Prostate gland (tissue), 2 donors: ENCODE results near the gene GABBR2. TPM values are rescaled to one million over a fixed set of nuclear protein-coding genes. Genes with fewer than 3 reads are reported as not detected.

Experiments
- DNase-seq: peaks from one replicate; pipeline ENCODE4 v3.0.0-alpha.2; 2019; ENCODE audit warnings: low spot score
- H3K27ac ChIP-seq, 2 donors: fragments of 200-600 bp; sonication (generic); 2 replicates each; pipeline ENCODE4 v1.5.1; 2017 to 2019
- H3K27me3 ChIP-seq: fragments of 200-600 bp; sonication (generic); replicated peaks from 2 replicates; pipeline ENCODE4 v1.5.1; 2019; ENCODE audit not compliant: insufficient read depth
- H3K36me3 ChIP-seq, 2 donors: fragments of 200-600 bp; sonication (generic); 1 replicate in 1 of 2; 2 replicates in 1 of 2; pipeline versions ENCODE4 v1.5.1 to v1.8.1; 2017 to 2019
- H3K4me1 ChIP-seq: fragments of 200-600 bp; sonication (generic); replicated peaks from 2 replicates; pipeline ENCODE4 v1.5.1; 2019
- H3K4me3 ChIP-seq, 2 donors: fragments of 200-600 bp; sonication (generic); 2 replicates each; pipeline ENCODE4 v1.5.1; 2017 to 2019
- H3K9me3 ChIP-seq: fragments of 200-600 bp; sonication (generic); 2 replicates; pipeline ENCODE4 v1.5.1; 2017
- CTCF ChIP-seq, 4 experiments: fragments of 200-600 bp in 2 of 4; fragments of 450-650 bp in 2 of 4; sonication (generic) in 2 of 4; IDR thresholded peaks; 1 replicate in 3 of 4; 2 replicates in 1 of 4; pipeline ENCODE4 v1.5.1; 2016 to 2019; ENCODE audit warnings: antibody characterized with exemption in 4 of 4, mild to moderate bottlenecking in 2 of 4, moderate library complexity in 2 of 4
- POLR2A ChIP-seq: fragments of 450-650 bp; IDR thresholded peaks from one replicate; pipeline ENCODE4 v1.6.1; 2016; ENCODE audit warnings: antibody characterized with exemption, mild to moderate bottlenecking
- POLR2AphosphoS5 ChIP-seq: sonication (generic); formaldehyde crosslinking; IDR thresholded peaks from one replicate; pipeline ENCODE4 v1.6.1; 2017; ENCODE audit warnings: antibody characterized with exemption
- WGBS: methylation state at CpG from one replicate; pipeline ENCODE4 v1.1.5; 2018; 5-methylcytosine and 5-hydroxymethylcytosine counted together
- intact Hi-C: fragments of 100-400 bp; cut with DNase I; formaldehyde crosslinking; loops from one replicate; pipeline ENCODE4 v1.14.2; 2022
- total RNA-seq, 2 donors: library from RNA; depleted of rRNA; stranded (reverse); fragments of >200 nt; gene quantifications; one replicate each; pipeline ENCODE4 v1.1.0, GENCODE V29; 2016

GABBR2 gene
- total RNA-seq, 2 donors from 2014 or later: 0.97 TPM; not detected in 1

GRCh38 chr9:98606730-98607129 lies 102.0 kb downstream of the GABBR2 start:
- no peak for DNase-seq
- 89% methylated on average over 12 of the region's 12 CpGs for WGBS
- no peaks in the 10 kb centered on the region for H3K9me3 ChIP-seq
- H3K4me1 ChIP-seq: no peaks in the 10 kb centered on the region
- no peaks in the 10 kb centered on the region for H3K36me3 ChIP-seq
- H3K4me3 ChIP-seq: no peak overlapping the region
- TF ChIP-seq POLR2AphosphoS5: no peak
- intact Hi-C loops: no loop called here
- H3K27me3 ChIP-seq: no peaks in the 10 kb centered on the region
- no peak overlapping the region for H3K27ac ChIP-seq

- TF ChIP-seq POLR2AphosphoS5 (no peak), POLR2A (no peak), CTCF (IDR thresholded peaks at IDR 0.05) (no peak)
- DNase-seq: no peak
- Histone ChIP-seq H3K4me1 (no peaks in the 10 kb centered on the region), H3K9me3 (no peaks in the 10 kb centered on the region), H3K27me3 (no peaks in the 10 kb centered on the region), H3K4me3 (no peak overlapping the region), H3K36me3 (no peaks in the 10 kb centered on the region), H3K27ac (no peak overlapping the region)
- 90% methylated on average over 8 of the region's 8 CpGs for WGBS
- intact Hi-C loops: no loop called here
These were observed 103.6 kb downstream of the GABBR2 start for GRCh38 chr9:98605116-98605515.

- Histone ChIP-seq H3K9me3 (no peaks in the 10 kb centered on the region), H3K27ac (no peak overlapping the region), H3K4me3 (no peak overlapping the region), H3K4me1 (no peaks in the 10 kb centered on the region), H3K36me3 (no peaks in the 10 kb centered on the region), H3K27me3 (no peaks in the 10 kb centered on the region)
- TF ChIP-seq POLR2AphosphoS5 (no peak), POLR2A (no peak), CTCF (IDR thresholded peaks at IDR 0.05) (no peak)
- 45% methylated on average over 13 of the region's 13 CpGs for WGBS
- intact Hi-C loops: no loop called here
- DNase-seq: peak; percentile 9
These were observed 104.8 kb downstream of the GABBR2 start for GRCh38 chr9:98603821-98604383.

GRCh38 chr9:98602839-98603500 lies 105.8 kb downstream of the GABBR2 start:
- Histone ChIP-seq H3K4me3 (no peak overlapping the region), H3K36me3 (no peaks in the 10 kb centered on the region), H3K27me3 (no peaks in the 10 kb centered on the region), H3K9me3 (no peaks in the 10 kb centered on the region), H3K27ac (no peak overlapping the region), H3K4me1 (no peaks in the 10 kb centered on the region)
- DNase-seq: no peak
- WGBS: 39% methylated on average over 5 of the region's 5 CpGs
- intact Hi-C loops: no loop called here
- TF ChIP-seq POLR2A (no peak), POLR2AphosphoS5 (no peak), CTCF (IDR thresholded peaks at IDR 0.05) (no peak)

- TF ChIP-seq POLR2AphosphoS5 (no peak), CTCF (IDR thresholded peaks at IDR 0.05) (no peak), POLR2A (no peak)
- no peaks in the 10 kb centered on the region for H3K36me3 ChIP-seq
- 87% methylated on average over 12 of the region's 12 CpGs for WGBS
- H3K27ac ChIP-seq: no peak overlapping the region
- intact Hi-C loops: no loop called here
- no peaks in the 10 kb centered on the region for H3K27me3 ChIP-seq
- no peak for DNase-seq
- no peak overlapping the region for H3K4me3 ChIP-seq
- no peaks in the 10 kb centered on the region for H3K4me1 ChIP-seq
- H3K9me3 ChIP-seq: no peaks in the 10 kb centered on the region
These were observed 108.1 kb downstream of the GABBR2 start for GRCh38 chr9:98600631-98601030.
